ENCODE measurements around the gene CPE.

DNA sequence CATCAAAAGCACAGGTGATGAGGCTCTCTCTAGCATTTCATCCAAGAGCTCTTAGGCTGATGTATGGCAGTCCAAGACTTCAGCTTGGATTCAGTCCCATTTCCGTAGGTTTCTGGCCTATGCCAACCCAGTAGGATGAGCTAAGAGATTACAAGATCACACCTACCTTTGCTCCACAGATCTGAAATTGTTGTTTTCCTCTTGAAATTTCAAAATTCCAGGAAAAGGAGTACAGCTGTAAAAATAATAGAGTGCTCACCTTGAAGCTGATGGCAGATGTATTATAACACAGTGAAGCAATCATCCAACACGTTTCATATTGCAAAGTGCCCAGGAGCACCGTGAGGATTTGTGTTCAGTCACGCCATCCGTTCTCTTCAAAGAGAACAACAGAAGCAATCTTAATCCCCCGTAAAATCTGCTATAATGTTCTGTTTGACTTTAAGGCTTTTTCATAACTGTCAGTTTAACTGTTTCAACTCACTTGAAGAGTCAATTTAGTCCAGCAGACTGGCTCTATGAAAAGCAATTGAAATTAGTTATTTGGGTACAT lies 137.5 kb downstream of the CPE start:
- TF ChIP-seq, protein P1, sequence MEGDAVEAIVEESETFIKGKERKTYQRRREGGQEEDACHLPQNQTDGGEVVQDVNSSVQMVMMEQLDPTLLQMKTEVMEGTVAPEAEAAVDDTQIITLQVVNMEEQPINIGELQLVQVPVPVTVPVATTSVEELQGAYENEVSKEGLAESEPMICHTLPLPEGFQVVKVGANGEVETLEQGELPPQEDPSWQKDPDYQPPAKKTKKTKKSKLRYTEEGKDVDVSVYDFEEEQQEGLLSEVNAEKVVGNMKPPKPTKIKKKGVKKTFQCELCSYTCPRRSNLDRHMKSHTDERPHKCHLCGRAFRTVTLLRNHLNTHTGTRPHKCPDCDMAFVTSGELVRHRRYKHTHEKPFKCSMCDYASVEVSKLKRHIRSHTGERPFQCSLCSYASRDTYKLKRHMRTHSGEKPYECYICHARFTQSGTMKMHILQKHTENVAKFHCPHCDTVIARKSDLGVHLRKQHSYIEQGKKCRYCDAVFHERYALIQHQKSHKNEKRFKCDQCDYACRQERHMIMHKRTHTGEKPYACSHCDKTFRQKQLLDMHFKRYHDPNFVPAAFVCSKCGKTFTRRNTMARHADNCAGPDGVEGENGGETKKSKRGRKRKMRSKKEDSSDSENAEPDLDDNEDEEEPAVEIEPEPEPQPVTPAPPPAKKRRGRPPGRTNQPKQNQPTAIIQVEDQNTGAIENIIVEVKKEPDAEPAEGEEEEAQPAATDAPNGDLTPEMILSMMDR (conservative IDR thresholded peaks at IDR 0.05 in 1 of 2, IDR thresholded peaks at IDR 0.05 in 1 of 2; ENCODE audit: extremely low read depth in 1 of 2, insufficient read depth in 1 of 2, low read depth in 1 of 2, low read length in 2 of 2) = no peak
- no peak for TF ChIP-seq EZH2 (IDR thresholded peaks at IDR 0.05; ENCODE audit: borderline replicate concordance, low read length)
